ENCODE measurements around the gene NUP62.

GRCh38 chr19:49950590-49950948, 21.3 kb upstream of the NUP62 start:
- no peak for TF ChIP-seq CTCF (IDR thresholded peaks at IDR 0.05)
- TF ChIP-seq POLR2A (IDR thresholded peaks at IDR 0.05): no peak

All from right lobe of liver (tissue), 4 donors.